NCI-H1092 (cell line): Measurements from ENCODE around the gene ZNF81.
"Not testable (repeated sequence)": the region's sequence is repeated elsewhere in the genome, so short reads cannot be mapped to it uniquely, and the experiment has no call there.

Experiments
- DNase-seq: peaks from one replicate; lab custom pipeline; 2025; lab: John Stamatoyannopoulos, UW

ZNF81 gene

DNA sequence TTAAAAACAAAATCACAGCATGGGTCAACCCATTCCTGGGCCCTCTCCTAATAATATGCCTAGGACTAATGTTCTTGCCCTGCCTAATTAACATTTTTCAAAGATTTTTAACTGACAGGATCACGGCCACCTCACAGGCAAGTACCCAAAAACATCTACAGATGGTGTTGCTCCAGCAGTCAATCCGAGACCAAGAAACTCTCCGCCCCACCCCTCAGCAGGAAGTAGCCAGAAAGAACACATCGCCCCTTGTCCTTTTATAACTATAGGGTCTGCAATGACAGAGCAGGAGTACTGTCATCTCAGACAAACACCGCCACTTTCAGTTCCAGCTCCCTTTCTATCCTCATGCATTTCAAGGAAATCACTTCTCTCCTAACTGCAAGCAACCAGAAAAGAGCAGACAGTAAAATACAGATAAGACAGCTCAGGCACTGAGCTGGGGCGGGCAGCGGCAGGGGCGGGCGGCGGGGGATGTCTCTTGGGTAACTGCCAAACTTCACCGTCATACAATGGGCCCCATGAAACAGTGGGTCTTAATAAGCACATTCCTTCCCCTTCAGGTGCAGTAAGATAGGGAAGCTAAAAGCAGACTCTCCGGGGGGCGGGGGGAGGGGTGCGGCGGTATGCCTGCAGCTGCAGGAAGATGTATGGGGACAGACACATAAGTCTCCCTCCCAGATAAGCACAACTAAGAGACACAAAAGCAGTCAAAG, 99.7 kb downstream of the ZNF81 start:
- no peak for DNase-seq

DNA sequence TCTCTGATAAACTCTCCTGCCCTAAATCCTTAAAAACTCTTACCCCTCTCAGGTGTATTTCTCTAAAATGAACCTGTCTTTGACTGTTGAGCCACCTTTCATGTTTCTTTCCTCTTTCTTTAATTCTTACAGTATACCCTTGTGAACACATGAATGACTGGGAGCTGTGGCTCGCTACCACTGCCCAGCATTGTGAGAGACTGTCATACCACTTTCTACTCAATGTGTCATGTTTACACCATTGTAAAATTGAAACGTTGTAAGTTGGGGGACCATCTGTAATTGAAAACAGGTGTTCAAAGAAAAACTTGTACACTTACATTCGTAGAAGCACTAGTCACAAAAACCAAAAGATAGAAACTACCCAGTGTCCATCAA, 100.2 kb downstream of the ZNF81 start:
- DNase-seq: no peak

DNA sequence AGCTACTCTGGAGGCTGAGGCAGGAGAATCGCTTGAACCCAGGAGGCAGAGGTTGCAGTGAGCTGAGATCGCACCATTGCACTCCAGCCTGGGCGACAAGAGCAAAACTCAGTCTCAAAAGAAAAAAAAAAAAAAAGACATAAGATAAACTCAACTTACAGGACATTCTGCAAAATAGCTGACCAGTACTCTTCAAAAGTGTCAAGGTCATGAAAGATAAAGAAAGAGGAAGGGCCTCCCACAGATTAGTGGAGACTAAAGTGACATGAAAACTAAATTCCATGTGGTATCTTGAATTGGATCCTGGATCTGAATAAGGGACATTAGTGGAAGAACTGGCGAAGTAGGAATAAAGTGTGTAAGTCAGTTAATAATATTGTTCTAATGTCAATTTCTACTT, 103.7 kb downstream of the ZNF81 start:
- no peak for DNase-seq

DNA sequence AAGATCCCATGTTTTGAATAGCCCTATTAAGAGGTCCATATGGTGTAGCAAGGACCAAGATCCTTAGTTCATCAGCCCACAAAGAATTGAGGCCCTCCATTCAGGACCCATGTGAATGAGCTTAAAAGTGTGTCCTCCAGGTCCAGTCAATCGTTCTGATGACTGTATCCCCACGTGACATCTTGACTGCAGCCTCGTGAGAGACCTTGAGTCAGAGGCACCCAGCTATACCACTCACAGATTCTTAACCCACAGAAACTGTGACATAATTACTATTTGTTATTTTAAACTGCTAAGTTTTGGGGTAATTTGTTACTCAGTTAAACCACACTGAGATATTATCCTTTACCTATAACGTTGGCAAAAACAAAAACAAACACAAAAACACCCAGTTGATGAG, 104.7 kb downstream of the ZNF81 start:
- DNase-seq: no peak

DNA sequence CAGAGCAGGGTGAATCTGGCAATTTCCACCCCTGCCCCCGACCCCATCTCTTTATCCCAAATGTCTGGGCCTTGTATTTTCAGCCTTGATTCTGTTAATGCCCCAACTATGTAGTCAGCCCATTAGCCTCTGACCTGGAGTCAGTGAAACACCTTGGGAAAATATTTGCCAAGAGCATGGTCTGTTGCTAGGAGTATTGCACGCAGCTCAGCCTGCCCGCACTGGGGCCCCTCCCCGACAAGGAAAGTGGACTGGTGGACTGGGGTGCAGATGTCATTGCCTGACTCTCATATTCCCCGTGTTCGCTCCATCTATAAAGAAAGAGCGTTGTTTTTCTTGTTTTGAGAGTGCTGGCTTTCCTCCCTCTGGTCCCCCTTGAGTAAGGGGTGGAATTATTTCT, 118.6 kb downstream of the ZNF81 start:
- not testable (repeated sequence) for DNase-seq

DNA sequence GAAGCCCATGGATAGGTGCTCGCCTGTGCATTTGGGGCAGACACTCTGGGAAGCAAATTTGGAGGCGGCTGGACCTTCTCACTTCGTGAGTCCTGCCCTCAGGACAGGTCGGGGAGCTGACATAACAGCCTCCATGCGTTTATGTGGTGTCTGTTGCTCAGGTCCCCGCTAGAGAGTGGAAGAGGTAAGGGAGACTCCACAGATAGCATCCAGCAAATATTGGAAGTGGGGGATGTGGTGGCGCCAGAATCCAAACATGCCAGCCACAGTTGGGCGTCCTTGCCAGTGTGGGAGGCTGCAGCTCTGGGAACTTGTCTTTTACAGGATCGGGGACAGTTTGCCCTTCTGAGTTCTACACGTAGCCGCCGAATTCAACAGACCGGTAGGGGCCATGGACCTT, 119.3 kb downstream of the ZNF81 start:
- no peak for DNase-seq

DNA sequence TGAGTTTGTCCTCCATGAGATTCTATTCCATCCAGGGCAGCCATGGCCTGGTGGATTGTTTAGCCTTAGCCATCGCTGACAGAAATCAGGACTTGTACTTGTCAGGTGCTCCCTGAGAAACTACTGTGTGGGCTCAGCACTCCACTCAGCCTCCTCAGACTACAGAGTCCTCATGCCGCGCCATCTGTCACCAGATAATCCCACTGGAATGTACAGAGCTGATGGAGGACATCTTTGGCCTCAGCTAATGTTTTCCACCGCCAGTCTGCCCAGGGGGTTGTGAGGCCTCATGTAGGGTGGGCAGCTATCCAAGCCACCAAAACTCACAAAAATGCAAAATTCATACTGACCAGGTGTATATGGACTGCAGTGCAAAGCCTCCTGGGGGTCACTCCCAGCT, 121.5 kb downstream of the ZNF81 start:
- not testable (repeated sequence) for DNase-seq

DNA sequence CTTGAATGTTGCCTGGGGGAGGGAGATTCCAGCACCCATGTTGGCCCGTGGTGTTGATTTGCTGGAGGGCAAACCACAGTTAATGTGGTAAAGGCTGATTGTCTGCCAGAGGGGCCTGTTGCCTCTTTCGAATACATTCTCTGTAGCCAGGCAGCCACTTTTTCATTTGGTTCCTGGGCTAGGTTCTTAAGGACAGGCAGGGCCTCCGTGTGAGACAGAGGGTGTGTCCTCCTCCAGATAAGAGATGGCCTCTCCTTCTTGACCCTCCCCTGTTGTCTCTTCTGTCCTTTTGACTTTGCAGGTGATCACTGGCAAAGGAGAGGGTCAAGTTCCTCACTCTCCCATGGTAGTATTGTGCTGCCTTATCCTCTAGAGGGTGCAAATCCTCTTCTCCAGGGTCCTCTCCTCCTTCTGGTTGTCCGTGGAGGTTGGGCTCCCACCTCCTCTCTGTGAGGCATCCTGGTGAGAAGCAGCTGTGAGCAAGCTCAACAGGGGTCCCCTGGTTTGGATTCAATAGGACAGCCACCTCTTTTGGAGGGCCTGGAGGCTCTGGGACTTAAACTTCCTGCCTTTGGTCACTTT, 122.2 kb downstream of the ZNF81 start:
- DNase-seq: peak; percentile 1

DNA sequence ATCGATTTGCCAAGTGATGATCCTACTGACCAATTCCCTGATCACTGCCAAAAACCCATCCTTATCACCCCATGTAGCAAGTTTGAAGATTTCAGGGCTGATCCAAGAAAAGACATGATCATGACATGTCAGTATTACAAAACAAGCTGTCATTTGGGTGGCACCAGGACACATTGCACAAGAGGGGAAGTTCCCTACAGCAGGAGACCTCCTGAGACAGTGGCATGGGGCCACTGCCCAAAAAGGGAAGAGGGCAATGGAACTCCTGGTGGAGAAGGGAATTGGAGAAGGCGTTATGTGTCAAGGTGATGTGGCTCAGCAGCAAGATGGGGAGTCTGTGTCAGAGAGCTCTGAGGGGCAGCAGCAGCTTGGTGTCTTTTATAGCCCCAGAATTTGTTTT, 123.7 kb downstream of the ZNF81 start:
- no peak for DNase-seq

DNA sequence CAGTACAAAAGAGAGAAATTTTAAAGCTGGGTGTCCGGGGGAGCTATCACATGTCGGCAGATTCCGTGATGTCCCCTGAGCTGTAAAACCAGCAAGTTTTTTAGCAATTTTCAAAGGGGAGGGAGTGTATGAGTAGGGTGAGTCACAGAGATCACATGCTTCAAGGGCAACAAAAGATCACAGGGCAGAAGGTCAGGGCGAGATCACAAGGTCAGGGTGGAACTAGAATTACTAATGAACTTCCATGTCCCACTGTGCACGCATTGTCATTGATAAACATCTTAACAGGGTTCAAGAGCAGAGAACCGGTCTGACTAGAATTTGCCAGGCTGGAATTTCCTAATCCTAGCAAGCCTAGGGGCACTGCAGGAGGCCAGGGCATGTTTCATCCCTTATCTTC, 125.1 kb downstream of the ZNF81 start:
- not testable (repeated sequence) for DNase-seq

DNA sequence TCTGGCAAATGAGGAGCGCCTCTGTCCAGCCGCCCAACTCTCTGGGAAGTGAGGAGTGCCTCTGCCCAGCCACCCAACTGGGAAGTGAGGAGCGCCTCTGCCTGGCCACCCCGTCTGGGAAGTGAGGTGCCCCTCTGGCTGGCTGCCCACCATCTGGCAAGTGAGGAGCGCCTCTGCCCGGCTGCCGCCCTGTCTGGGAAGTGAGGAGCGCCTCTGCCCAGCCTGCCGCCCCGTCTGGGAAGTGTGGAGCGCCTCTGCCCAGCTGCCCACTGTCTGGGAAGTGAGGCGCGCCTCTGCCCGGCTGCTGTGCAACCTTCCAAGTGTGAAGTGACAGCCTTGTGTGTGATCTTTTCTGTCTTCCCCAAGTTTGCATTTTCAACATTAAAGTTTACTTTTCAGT, 128.8 kb downstream of the ZNF81 start:
- not testable (repeated sequence) for DNase-seq
